T-cell (primary cell): Measurements from ENCODE around the gene MED26. TPM values are rescaled to one million over a fixed set of nuclear protein-coding genes. Genes with fewer than 3 reads are reported as not detected.

Source experiments
- ATAC-seq, 4 experiments: fragments of 200-7000 bp in 3 of 4; fragments of 150-1000 bp in 1 of 4; cut with Tn5 transposase; replicated peaks in 1 of 4; 1 replicate in 3 of 4; 2 replicates in 1 of 4; pipeline ENCODE4 v1.10.0; 2021; ENCODE audit warnings: moderate library complexity in 3 of 4, mild to moderate bottlenecking in 2 of 4, moderate number of reproducible peaks in 1 of 4
- CTCF ChIA-PET, 2 donors: fragments of 300-600 bp; sonication (Branson Sonifier 250); formaldehyde crosslinking; loops; one replicate each; lab custom pipeline; 2022; ENCODE audit warnings: antibody characterized with exemption in 2 of 2; lab: Charles Lee
- POLR2A ChIA-PET, 2 donors: fragments of 300-600 bp; sonication (Branson Sonifier 250); formaldehyde crosslinking; loops; one replicate each; lab custom pipeline; 2022; ENCODE audit warnings: antibody characterized with exemption in 2 of 2; lab: Charles Lee
- DNase-seq, 35 experiments: peaks; one replicate each; pipeline versions ENCODE4 v3.0.0 to v3.0.0-alpha.2; 2013 to 2023
- H3K27ac ChIP-seq: one replicate; pipeline ENCODE4 v1.5.1; 2013; ENCODE audit warnings: low read length
- H3K27me3 ChIP-seq, 2 experiments: replicated peaks in 1 of 2; 1 replicate in 1 of 2; 2 replicates in 1 of 2; pipeline versions ENCODE4 v1.6.1 to v1.7.0; 2013; ENCODE audit warnings: low read length in 1 of 2, mixed read lengths in 1 of 2; ENCODE audit not compliant: control insufficient read depth in 2 of 2, insufficient read depth in 2 of 2; ENCODE audit errors: extremely low read depth in 1 of 2
- H3K36me3 ChIP-seq, 2 donors: 1 replicate in 1 of 2; 2 replicates in 1 of 2; pipeline versions ENCODE4 v1.6.1 to v1.7.0; 2013; ENCODE audit warnings: low read length in 1 of 2; ENCODE audit not compliant: control insufficient read depth in 2 of 2, insufficient read depth in 1 of 2; ENCODE audit errors: extremely low read depth in 1 of 2
- H3K4me1 ChIP-seq, 2 experiments: 1 replicate in 1 of 2; 2 replicates in 1 of 2; pipeline versions ENCODE4 v1.6.1 to v1.7.0; 2013; ENCODE audit warnings: low read length in 2 of 2, mixed read lengths in 1 of 2; ENCODE audit not compliant: insufficient read depth in 2 of 2, control insufficient read depth in 1 of 2; ENCODE audit errors: extremely low read depth in 1 of 2
- H3K4me3 ChIP-seq, 2 donors: 1 replicate in 1 of 2; 2 replicates in 1 of 2; pipeline versions ENCODE4 v1.5.1 to v1.7.0; 2013; ENCODE audit warnings: mild to moderate bottlenecking in 2 of 2, low read length in 1 of 2, moderate library complexity in 1 of 2; ENCODE audit not compliant: control insufficient read depth in 1 of 2; ENCODE audit errors: extremely low read depth in 1 of 2
- H3K9me3 ChIP-seq: 2 replicates; pipeline ENCODE4 v1.7.0; 2013
- H3K27ac Mint-ChIP-seq, 2 donors: one replicate each; pipeline ENCODE4 v1.8.0; 2020 to 2021; ENCODE audit warnings: mild to moderate bottlenecking in 2 of 2, mixed read lengths in 2 of 2
- H3K27me3 Mint-ChIP-seq, 2 donors: one replicate each; pipeline ENCODE4 v1.8.0; 2021 to 2022; ENCODE audit warnings: mixed read lengths in 2 of 2
- H3K36me3 Mint-ChIP-seq: one replicate; pipeline ENCODE4 v1.8.0; 2021; ENCODE audit warnings: mixed read lengths
- H3K4me1 Mint-ChIP-seq, 3 donors: one replicate each; pipeline ENCODE4 v1.8.0; 2020 to 2022; ENCODE audit warnings: mixed read lengths in 3 of 3, mild to moderate bottlenecking in 1 of 3
- H3K4me3 Mint-ChIP-seq, 3 donors: one replicate each; pipeline ENCODE4 v1.8.0; 2020 to 2022; ENCODE audit warnings: mild to moderate bottlenecking in 3 of 3, mixed read lengths in 3 of 3, moderate library complexity in 3 of 3
- H3K9me3 Mint-ChIP-seq, 3 donors: one replicate each; pipeline ENCODE4 v1.8.0; 2020 to 2022; ENCODE audit warnings: mixed read lengths in 3 of 3
- WGBS: methylation state at CpG from one replicate; pipeline ENCODE4 v1.1.5; 2013; ENCODE audit warnings: missing lambda C conversion rate; ENCODE audit not compliant: insufficient coverage; 5-methylcytosine and 5-hydroxymethylcytosine counted together
- total RNA-seq, 35 experiments: library from RNA in 6 of 35; stranded (reverse) in 6 of 35; fragments of 120-200 nt in 1 of 35; gene quantifications; one replicate each; pipeline versions ENCODE4 v1.2.1 to v1.2.4 and lab custom pipeline; 2013 to 2026

The MED26 gene
- total RNA-seq, 5 donors from 2014 or later (not counting 1 experiment from before 2014, with no cell fraction given) = 14.7 to 42.0 (median 21.1) TPM

- ATAC-seq (no peak), DNase-seq (no peak)
- H3K4me3 Mint-ChIP-seq = no peak overlapping the region
- Histone ChIP-seq H3K9me3 (no peaks in the 10 kb centered on the region), H3K4me3 (no peak overlapping the region), H3K27ac (no peak overlapping the region), H3K27me3 (no peaks in the 10 kb centered on the region), H3K4me1 (no peaks in the 10 kb centered on the region), H3K36me3 (peaks cover 45 to 87% of the 10 kb centered on the region in 2 donors)
- H3K27me3 Mint-ChIP-seq = no peaks in the 10 kb centered on the region
- H3K27ac Mint-ChIP-seq = no peak overlapping the region
- no peaks in the 10 kb centered on the region for H3K9me3 Mint-ChIP-seq
- peaks cover 0 to 2% (median 2%) of the 10 kb centered on the region in 3 donors for H3K4me1 Mint-ChIP-seq
- CTCF ChIA-PET = no interaction called here
- POLR2A ChIA-PET = no interaction called here
- WGBS = 96% methylated on average over 26 of the region's 43 CpGs
- H3K36me3 Mint-ChIP-seq = peaks cover 37% of the 10 kb centered on the region
Measured at GRCh38 chr19:16530540-16531379, 97.2 kb downstream of the MED26 start.

GRCh38 chr19:16529466-16530144, 98.4 kb downstream of the MED26 start:
- H3K36me3 Mint-ChIP-seq = peaks cover 36% of the 10 kb centered on the region
- H3K9me3 Mint-ChIP-seq = no peaks in the 10 kb centered on the region
- Histone ChIP-seq H3K36me3 (peaks cover 37 to 89% of the 10 kb centered on the region in 2 donors), H3K9me3 (no peaks in the 10 kb centered on the region), H3K27ac (no peak overlapping the region), H3K4me3 (no peak overlapping the region), H3K4me1 (no peaks in the 10 kb centered on the region), H3K27me3 (no peaks in the 10 kb centered on the region)
- 93% methylated on average over 25 of the region's 25 CpGs for WGBS
- DNase-seq (no peak), ATAC-seq (no peak)
- no peak overlapping the region for H3K27ac Mint-ChIP-seq
- ChIA-PET CTCF (interaction anchor here in 1 of 2 donors (0.6 kb wide), 1 partner anchor 133 kb away, joined by 3 read pairs; no protein-coding TSS in a partner anchor), POLR2A (interaction anchor here in 1 of 2 donors (0.6 kb wide), 1 partner anchor 34 kb away, joined by 3 read pairs; the partner anchor contains the start of gene CALR3)
- no peaks in the 10 kb centered on the region for H3K27me3 Mint-ChIP-seq
- no peak overlapping the region for H3K4me3 Mint-ChIP-seq
- H3K4me1 Mint-ChIP-seq = no peaks in the 10 kb centered on the region

GRCh38 chr19:16527971-16528521, 100.0 kb downstream of the MED26 start:
- no peak overlapping the region for H3K4me3 ChIP-seq
- no peaks in the 10 kb centered on the region for H3K9me3 Mint-ChIP-seq
- H3K9me3 ChIP-seq = no peaks in the 10 kb centered on the region
- ChIA-PET CTCF (interaction anchor here in 1 of 2 donors (1.0 kb wide), 1 partner anchor 17 kb away, joined by 3 read pairs; no protein-coding TSS in a partner anchor), POLR2A (interaction anchor here (0.6 to 0.8 kb wide), 3 partner anchors 30 to 52 kb away, joined by 3 to 6 read pairs (median 4); no protein-coding TSS in a partner anchor)
- no peak overlapping the region for H3K27ac Mint-ChIP-seq
- H3K36me3 ChIP-seq = peaks cover 29 to 95% of the 10 kb centered on the region in 2 donors
- 100% methylated on average over 1 of the region's 12 CpGs for WGBS
- peaks cover 41% of the 10 kb centered on the region for H3K36me3 Mint-ChIP-seq
- H3K4me1 ChIP-seq = no peaks in the 10 kb centered on the region
- H3K27ac ChIP-seq = no peak overlapping the region
- DNase-seq = peak in 31 of 35 experiments; percentile 9 to 65 (median 38)
- peak in 2 of 4 experiments; percentile 57 to 59 for ATAC-seq
- H3K27me3 Mint-ChIP-seq = no peaks in the 10 kb centered on the region
- no peaks in the 10 kb centered on the region for H3K27me3 ChIP-seq
- no peak overlapping the region for H3K4me3 Mint-ChIP-seq
- no peaks in the 10 kb centered on the region for H3K4me1 Mint-ChIP-seq

- Mint-ChIP-seq H3K4me3 (no peak overlapping the region), H3K36me3 (peaks cover 46% of the 10 kb centered on the region)
- ATAC-seq = no peak
Measured at GRCh38 chr19:16527334-16527935, 100.6 kb downstream of the MED26 start.

GRCh38 chr19:16525751-16526481, 102.1 kb downstream of the MED26 start:
- Mint-ChIP-seq H3K36me3 (peaks cover 40% of the 10 kb centered on the region), H3K27me3 (no peaks in the 10 kb centered on the region), H3K9me3 (no peaks in the 10 kb centered on the region), H3K27ac (no peak overlapping the region), H3K4me1 (no peaks in the 10 kb centered on the region), H3K4me3 (no peak overlapping the region)
- H3K36me3 ChIP-seq = peaks cover 21 to 91% of the 10 kb centered on the region in 2 donors
- 96% methylated on average over 25 of the region's 29 CpGs for WGBS
- DNase-seq (no peak), ATAC-seq (no peak)
- H3K4me3 ChIP-seq = no peak overlapping the region
- H3K4me1 ChIP-seq = no peaks in the 10 kb centered on the region
- no peak overlapping the region for H3K27ac ChIP-seq
- H3K9me3 ChIP-seq = no peaks in the 10 kb centered on the region
- POLR2A ChIA-PET = interaction anchor here in 1 of 2 donors (0.6 kb wide), 1 partner anchor 19 kb away, joined by 3 read pairs; no protein-coding TSS in a partner anchor
- CTCF ChIA-PET = no interaction called here
- H3K27me3 ChIP-seq = no peaks in the 10 kb centered on the region

More at GRCh38 chr19:16527334-16527935, 100.6 kb downstream of the MED26 start:
- Histone ChIP-seq H3K4me1 (no peaks in the 10 kb centered on the region), H3K27me3 (no peaks in the 10 kb centered on the region), H3K9me3 (no peaks in the 10 kb centered on the region), H3K27ac (no peak overlapping the region), H3K4me3 (no peak overlapping the region), H3K36me3 (peaks cover 32 to 95% of the 10 kb centered on the region in 2 donors)
- no peaks in the 10 kb centered on the region for H3K9me3 Mint-ChIP-seq
- 86% methylated on average over 14 of the region's 14 CpGs for WGBS
- no peak for DNase-seq
- no peak overlapping the region for H3K27ac Mint-ChIP-seq
- POLR2A ChIA-PET = no interaction called here
- CTCF ChIA-PET = interaction anchor here in 1 of 2 donors (1.0 kb wide), 1 partner anchor 16 kb away, joined by 3 read pairs; no protein-coding TSS in a partner anchor
- H3K27me3 Mint-ChIP-seq = no peaks in the 10 kb centered on the region
- H3K4me1 Mint-ChIP-seq = no peaks in the 10 kb centered on the region
